GM18858 (cell line): ENCODE measurements around the gene RBM3.

Source experiments
- ATAC-seq: cut with Tn5 transposase; IDR thresholded peaks from one replicate; pipeline ENCODE4 v1.9.1; 2021; ENCODE audit not compliant: unreplicated experiment

Gene RBM3

DNA sequence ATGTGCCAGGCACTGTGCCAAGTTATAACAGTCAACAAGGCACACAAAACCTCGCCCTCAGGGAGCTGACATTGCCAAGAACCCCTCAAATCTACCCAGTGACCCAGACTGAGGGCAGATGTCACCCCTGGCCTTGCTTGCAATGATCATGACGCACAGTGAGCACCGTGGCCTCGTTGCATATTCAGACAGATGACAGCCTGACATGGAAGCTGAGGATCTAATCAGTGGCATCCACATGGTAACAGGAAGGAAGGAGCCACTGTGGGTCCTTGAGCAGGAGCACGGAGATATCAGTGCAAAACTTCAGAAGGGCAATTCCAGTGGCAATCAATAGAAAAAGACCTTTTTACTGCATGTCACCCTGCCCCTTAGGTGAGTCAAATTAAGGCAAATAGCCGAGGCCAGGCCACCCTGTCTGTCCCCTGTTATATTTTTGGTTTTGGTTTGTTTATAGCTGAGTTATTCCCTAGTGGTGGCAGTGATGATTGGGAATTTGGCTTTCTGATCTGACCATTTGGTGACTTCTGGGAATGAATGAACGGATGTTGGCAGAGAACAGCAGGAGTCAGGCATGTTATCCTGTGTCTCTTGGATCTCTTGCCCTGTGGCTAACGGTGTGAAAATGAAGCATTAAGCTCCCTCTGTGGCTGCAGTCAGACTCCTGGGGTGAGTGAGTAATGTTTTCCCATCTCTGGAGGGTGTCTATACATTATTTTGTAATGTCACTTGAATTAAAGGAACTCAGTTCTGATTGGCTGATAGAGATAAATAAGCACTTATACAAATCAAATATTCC, 43.5 kb downstream of the RBM3 start:
- ATAC-seq, result no peak

GRCh38 chrX:48626401-48627298, 52.4 kb downstream of the RBM3 start:
- ATAC-seq, result no peak
